PC-9 (cell line): Measurements from ENCODE around the gene ZFPM1.

Experiments
- EZH2 ChIP-seq: fragments of 200-600 bp; sonication (generic); IDR thresholded peaks from 2 replicates; pipeline ENCODE4 v1.8.0; 2017; ENCODE audit warnings: antibody characterized with exemption, low read depth
- TF ChIP-seq, protein P1 (sequence below): fragments of 200-600 bp; sonication (generic); conservative IDR thresholded peaks from 2 replicates; pipeline ENCODE4 v1.6.1; 2017; ENCODE audit warnings: mixed run types, antibody characterized with exemption, mild to moderate bottlenecking, moderate library complexity

DNA sequence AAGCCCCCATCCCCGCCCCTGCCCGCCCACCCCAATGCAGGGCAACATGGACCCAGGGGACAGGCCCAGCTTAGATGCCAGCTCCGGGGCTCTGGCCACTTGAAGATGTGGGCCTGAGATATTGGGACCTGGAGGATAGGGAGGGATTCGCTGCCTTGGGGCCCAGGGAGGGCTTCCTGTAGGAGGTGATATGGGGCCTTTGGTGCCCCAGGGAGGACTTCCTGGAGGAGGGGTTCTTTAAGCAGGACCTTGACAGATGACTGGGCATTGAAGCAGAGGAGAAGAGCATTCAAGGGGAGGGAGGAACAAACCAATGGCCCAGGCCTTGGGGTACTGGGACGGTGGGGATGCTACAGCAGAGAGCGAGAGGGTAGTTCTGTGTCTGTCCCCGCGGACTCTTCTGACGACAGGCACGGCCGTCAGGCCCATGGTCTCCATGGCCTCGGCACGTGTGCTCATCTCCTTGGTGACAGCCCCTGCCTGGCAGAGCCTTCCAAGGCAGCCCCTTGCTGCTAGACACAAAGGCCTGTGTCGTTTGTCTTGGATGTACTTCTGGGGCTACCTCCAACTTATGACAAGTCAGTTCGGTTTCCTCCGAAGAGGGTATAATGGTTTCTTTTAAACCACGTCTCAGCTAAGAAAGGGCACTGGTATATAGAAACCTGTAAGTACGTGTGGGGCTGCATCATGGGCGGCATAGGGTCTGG is 61.6 kb downstream of the ZFPM1 start:
- TF ChIP-seq, protein P1, sequence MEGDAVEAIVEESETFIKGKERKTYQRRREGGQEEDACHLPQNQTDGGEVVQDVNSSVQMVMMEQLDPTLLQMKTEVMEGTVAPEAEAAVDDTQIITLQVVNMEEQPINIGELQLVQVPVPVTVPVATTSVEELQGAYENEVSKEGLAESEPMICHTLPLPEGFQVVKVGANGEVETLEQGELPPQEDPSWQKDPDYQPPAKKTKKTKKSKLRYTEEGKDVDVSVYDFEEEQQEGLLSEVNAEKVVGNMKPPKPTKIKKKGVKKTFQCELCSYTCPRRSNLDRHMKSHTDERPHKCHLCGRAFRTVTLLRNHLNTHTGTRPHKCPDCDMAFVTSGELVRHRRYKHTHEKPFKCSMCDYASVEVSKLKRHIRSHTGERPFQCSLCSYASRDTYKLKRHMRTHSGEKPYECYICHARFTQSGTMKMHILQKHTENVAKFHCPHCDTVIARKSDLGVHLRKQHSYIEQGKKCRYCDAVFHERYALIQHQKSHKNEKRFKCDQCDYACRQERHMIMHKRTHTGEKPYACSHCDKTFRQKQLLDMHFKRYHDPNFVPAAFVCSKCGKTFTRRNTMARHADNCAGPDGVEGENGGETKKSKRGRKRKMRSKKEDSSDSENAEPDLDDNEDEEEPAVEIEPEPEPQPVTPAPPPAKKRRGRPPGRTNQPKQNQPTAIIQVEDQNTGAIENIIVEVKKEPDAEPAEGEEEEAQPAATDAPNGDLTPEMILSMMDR: no peak
- TF ChIP-seq EZH2: no peak
